HL-60 (cell line): ENCODE measurements around the gene ANGPT4.

ENCODE experiments used
- DNase-seq, 2 experiments: peaks; one replicate each; pipeline ENCODE4 v3.0.0-alpha.2; 2010 to 2020; ENCODE audit warnings: low read depth in 1 of 2, low spot score in 1 of 2
- H3K27ac ChIP-seq: fragments of 250-450 bp; sonication (Bioruptor Pico); replicated peaks from 2 replicates; pipeline ENCODE4 v1.5.1; 2020; ENCODE audit warnings: mild to moderate bottlenecking, moderate library complexity
- H3K27me3 ChIP-seq: fragments of 250-450 bp; sonication (Bioruptor Pico); 2 replicates; pipeline ENCODE4 v1.5.1; 2021; ENCODE audit warnings: mild to moderate bottlenecking, moderate library complexity; ENCODE audit not compliant: insufficient read depth, poor library complexity, severe bottlenecking
- H3K4me3 ChIP-seq: replicated peaks from 2 replicates; pipeline ENCODE4 v1.5.1; 2011; ENCODE audit warnings: mild to moderate bottlenecking, control low read depth, low read length; ENCODE audit not compliant: insufficient read depth
- CTCF ChIP-seq: IDR thresholded peaks from one replicate; pipeline ENCODE4 v1.5.1; 2011; ENCODE audit warnings: low read length, control low read depth, inconsistent platforms; ENCODE audit not compliant: insufficient read depth
- GABPA ChIP-seq: IDR thresholded peaks from 2 replicates; pipeline ENCODE4 v1.6.1; 2012; ENCODE audit warnings: low read depth
- POLR2AphosphoS5 ChIP-seq: IDR thresholded peaks from 2 replicates; pipeline ENCODE4 v1.6.1; 2012; ENCODE audit warnings: low read depth
- SPI1 ChIP-seq: IDR thresholded peaks from 2 replicates; pipeline ENCODE4 v1.6.1; 2012; ENCODE audit warnings: low read depth, mild to moderate bottlenecking, borderline replicate concordance
- TF ChIP-seq, protein P1 (sequence below): IDR thresholded peaks from 2 replicates; pipeline ENCODE4 v1.6.1; 2012; ENCODE audit warnings: low read depth; ENCODE audit not compliant: insufficient replicate concordance

The ANGPT4 gene

GRCh38 chr20:920311-920710 lies 4.2 kb upstream of the ANGPT4 start:
- no peak for TF ChIP-seq POLR2AphosphoS5
- TF ChIP-seq CTCF: no peak
- TF ChIP-seq, protein P1, sequence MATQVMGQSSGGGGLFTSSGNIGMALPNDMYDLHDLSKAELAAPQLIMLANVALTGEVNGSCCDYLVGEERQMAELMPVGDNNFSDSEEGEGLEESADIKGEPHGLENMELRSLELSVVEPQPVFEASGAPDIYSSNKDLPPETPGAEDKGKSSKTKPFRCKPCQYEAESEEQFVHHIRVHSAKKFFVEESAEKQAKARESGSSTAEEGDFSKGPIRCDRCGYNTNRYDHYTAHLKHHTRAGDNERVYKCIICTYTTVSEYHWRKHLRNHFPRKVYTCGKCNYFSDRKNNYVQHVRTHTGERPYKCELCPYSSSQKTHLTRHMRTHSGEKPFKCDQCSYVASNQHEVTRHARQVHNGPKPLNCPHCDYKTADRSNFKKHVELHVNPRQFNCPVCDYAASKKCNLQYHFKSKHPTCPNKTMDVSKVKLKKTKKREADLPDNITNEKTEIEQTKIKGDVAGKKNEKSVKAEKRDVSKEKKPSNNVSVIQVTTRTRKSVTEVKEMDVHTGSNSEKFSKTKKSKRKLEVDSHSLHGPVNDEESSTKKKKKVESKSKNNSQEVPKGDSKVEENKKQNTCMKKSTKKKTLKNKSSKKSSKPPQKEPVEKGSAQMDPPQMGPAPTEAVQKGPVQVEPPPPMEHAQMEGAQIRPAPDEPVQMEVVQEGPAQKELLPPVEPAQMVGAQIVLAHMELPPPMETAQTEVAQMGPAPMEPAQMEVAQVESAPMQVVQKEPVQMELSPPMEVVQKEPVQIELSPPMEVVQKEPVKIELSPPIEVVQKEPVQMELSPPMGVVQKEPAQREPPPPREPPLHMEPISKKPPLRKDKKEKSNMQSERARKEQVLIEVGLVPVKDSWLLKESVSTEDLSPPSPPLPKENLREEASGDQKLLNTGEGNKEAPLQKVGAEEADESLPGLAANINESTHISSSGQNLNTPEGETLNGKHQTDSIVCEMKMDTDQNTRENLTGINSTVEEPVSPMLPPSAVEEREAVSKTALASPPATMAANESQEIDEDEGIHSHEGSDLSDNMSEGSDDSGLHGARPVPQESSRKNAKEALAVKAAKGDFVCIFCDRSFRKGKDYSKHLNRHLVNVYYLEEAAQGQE: no peak
- no peak for TF ChIP-seq GABPA
- TF ChIP-seq SPI1: no peak
- Histone ChIP-seq H3K27ac (no peak overlapping the region), H3K4me3 (no peak overlapping the region), H3K27me3 (no peaks in the 10 kb centered on the region)
- no peak for DNase-seq

GRCh38 chr20:919491-919916 lies 3.4 kb upstream of the ANGPT4 start:
- no peak overlapping the region for H3K27ac ChIP-seq
- H3K4me3 ChIP-seq: no peak overlapping the region
- no peak for DNase-seq
- TF ChIP-seq CTCF (no peak), POLR2AphosphoS5 (no peak), SPI1 (no peak), GABPA (no peak)
- TF ChIP-seq, protein P1: no peak
- no peaks in the 10 kb centered on the region for H3K27me3 ChIP-seq

DNA sequence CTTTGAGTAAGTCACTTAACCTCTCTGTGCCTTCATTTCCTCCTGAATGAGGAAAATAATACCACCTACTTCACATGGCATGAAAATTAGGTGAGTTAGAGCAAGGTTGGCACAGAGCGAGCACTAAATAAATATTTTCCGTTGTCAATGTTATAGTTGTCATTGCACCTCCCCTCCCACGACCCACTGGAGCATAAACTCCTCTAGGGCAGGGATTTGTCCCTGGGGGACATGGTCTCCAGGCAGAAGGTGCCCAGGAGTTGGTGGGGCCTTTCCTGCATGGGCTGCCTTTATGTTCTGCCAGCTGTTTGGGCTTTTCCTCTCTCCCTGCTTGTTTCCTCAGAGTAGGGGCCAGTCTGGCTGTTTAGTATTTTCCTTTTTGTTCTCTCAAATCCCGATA lies 1.3 kb upstream of the ANGPT4 start:
- H3K27ac ChIP-seq: no peak overlapping the region
- no peaks in the 10 kb centered on the region for H3K27me3 ChIP-seq
- DNase-seq: no peak
- H3K4me3 ChIP-seq: no peak overlapping the region
- TF ChIP-seq SPI1 (no peak), POLR2AphosphoS5 (no peak), CTCF (no peak), GABPA (no peak)
- TF ChIP-seq, protein P1: no peak
